ENCODE results near the gene DPP10.
"Not testable (repeated sequence)": the region's sequence is repeated elsewhere in the genome, so short reads cannot be mapped to it uniquely, and the experiment has no call there.

The DPP10 gene

DNA sequence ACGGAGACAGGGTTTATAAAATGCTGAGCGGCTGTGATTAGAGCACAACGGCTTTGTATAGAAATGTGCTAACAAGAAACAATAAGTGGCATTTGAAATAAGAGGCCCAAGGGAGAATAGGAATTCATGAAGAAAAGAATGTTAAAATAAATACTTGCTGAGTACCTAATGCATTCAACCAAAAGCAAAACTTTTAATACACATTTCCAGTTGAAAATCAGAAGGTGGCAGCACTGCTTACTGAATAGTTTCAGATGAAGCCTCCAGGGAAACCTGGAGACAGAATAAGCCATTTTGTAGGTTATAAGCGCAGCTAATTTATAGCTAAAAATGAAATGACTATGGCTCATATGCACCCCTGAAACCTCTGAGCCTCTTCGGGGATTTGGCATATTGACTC lies 286.6 kb downstream of the DPP10 start:
- DNase-seq = no peak

DNA sequence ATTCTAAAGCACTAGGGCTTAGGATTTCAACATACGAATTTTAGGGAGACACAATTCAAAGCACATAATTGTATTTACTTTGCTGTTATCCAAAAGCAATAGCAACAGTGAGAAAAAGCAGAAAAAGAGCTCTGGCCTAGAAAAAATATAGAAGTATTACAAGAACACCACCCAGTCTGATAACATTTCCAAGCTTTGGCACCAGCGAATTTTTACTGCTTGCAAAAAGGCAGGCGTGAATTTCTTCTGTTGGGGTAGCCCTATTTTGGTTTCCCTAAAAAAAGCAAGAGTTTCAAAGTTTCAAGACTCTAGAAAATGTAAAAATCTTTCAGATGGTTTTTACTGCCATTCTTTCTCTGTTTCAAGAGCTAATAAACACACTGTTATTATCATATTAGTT lies 292.7 kb downstream of the DPP10 start:
- DNase-seq = no peak

DNA sequence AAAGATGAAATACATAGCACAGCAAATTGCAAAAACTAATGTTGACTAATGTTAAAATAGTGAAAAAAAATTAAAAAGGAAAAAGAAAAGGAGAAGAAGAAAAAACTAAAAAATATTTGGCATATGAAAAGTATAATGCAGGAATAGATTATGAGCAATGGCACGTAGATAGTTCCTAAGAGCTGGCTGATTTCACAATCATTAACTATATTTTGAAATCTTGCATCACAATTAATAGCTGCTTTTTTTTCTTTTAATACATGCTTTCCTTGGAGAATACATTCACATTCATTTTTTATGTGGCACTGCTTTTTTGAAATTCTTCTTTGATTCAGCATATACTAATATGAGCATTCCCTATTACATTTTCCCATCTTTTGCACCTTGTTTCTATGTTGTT lies 299.8 kb downstream of the DPP10 start:
- no peak for DNase-seq

DNA sequence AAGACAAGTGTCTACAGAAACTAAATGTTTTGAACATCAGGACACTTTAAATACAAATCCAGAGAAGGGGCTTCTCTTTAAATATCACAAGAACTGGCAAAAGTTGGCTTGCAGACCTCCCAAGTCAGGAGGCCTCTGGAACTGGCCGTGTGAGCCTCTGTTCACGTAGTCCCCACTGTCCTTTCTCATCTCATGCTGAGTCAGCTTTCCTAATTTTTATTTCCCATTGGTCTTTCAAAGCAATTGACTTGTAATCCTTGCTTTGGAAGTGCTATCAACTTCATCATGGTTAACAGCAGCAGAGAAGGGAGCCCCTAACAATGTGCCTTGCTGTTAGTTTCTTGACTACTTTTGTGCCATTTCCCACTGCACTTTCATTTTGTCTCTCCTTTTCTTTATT lies 303.3 kb downstream of the DPP10 start:
- DNase-seq = no peak

DNA sequence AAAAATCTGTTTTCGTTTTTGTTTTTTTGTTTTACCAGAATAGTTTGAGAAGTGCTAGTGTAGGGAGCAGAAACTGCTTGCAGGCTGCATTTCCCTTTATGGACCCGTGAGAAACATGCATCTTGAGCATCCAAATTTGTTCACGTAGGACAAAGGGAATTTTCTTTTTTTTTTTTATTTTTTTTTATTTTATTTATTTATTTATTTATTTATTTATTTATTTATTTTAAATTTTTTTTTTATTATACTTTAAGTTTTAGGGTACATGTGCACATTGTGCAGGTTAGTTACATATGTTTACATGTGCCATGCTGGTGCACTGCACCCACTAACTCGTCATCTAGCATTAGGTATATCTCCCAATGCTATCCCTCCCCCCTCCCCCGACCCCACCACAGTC lies 305.7 kb downstream of the DPP10 start:
- DNase-seq = not testable (repeated sequence)

DNA sequence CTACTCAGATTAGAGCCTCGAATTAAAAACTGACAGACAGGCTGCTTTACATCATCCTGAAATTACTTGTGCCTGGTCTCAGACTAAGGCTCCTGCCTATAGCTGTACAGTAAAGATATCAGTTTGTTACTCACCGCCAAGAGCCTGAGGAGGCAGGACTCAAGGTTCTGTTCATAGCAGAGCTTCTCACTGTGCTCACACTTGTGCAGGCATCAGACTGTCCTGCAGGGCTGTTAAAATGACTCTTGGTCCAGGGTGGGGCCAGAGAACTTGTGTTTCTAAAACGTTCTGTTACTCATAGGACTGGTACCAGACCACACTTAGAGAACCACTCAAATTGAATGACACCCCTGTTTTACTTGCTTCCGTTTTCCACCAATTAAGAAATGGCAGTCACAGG lies 310.0 kb downstream of the DPP10 start:
- DNase-seq = no peak

DNA sequence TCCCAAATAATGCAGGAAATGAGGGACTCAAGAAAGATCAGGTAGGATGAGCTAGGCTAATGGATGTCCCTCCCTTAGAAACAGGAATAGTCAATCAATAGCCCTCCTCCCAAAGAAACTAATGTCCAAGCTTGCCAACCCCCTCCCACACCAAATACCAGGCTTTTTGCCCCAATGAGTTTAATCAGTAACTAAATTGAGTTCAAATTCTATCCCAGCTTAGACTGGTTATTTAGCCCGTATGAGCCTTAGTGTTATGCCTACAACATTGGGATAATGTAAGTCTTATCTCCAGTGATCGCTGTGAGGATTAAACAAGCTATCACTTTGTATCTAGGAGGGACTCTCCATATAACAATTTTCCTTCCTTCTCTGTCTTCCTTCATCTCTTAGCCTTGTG lies 310.7 kb downstream of the DPP10 start:
- DNase-seq = no peak

DNA sequence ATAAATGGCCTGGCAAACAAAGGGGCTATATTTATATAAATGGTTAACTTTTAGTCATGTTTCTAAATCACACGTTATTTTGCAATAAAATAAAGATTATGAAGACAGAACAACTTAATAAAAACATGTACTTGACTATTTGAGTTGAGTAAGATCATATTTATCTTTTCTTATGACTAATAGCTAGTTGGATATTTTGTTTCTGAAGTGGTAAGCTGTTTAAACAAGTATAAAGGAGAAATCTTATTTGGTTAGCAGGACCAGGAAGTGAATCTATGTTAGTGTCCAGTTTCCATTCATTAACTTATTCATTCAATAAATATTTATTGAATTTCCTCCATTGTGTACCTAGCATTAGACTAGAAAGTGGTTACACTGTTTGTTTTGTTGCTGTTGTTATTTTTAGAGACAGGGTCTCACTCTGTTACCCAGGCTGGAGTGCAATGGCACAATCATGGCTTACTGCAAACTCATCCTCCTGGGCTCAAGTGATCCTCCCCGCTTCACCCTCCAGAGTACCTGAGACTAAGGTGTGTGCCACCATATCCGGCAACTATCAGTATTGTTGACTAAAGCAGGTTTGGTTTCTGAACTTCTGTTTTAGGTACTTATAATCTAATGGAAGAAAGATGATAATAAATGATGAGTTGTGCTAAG lies 312.6 kb downstream of the DPP10 start:
- DNase-seq = no peak

DNA sequence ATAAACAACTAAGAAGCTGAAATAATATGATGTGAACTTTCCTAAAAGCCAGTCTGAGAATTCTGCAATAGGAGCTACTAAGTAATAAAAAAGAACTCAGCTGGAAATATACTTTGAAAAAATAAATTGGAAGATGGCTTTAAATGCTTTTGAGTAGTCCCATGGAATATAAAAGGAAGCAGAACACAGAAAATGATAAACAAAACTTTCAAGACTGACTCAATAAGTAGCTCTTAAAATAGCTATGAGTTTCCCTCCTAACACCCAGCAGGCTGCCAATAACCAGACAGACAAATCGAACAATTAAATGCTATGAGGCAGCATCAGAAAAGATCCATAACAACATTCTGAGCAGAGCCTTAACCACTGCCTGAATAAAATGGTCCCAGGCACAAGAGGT lies 319.9 kb downstream of the DPP10 start:
- no peak for DNase-seq

DNA sequence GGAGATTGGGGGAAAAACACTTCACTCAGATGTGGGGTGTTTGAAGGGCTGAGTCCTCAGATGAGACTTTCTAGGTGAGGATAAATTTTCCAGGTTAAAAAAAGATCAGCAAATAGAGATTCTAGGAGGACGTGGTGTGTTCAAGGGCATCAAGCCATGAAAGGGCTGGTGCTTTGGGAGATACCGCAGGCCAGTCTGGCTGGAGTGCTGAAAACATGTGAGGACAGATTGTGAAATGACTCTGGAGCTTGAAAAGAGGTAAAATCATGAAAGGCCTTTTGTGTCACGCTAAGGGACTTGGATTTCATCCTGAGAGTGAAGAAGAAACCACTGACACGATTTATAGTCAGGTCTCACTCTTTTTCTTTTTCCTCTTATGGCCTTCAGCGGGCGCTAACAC lies 320.5 kb downstream of the DPP10 start:
- no peak for DNase-seq

DNA sequence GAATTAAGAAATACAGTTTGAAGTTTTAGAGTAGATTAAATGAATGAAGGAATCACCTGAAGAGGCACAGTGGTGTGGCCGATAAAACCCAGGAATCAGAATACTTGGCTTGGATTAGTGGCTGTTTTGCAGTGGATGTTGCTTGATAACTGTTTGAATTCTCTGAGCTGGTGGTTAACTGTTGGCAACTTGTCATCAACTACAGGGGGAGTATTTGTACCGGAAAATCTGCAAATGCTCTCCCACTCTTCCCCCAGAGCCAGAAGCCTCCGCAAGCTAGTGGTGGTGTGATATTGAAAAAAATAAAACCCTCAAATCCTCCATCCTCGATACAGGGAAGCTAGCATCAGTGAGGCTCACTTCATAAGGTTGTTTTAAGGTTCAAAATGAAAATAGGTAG lies 326.7 kb downstream of the DPP10 start:
- DNase-seq = no peak

DNA sequence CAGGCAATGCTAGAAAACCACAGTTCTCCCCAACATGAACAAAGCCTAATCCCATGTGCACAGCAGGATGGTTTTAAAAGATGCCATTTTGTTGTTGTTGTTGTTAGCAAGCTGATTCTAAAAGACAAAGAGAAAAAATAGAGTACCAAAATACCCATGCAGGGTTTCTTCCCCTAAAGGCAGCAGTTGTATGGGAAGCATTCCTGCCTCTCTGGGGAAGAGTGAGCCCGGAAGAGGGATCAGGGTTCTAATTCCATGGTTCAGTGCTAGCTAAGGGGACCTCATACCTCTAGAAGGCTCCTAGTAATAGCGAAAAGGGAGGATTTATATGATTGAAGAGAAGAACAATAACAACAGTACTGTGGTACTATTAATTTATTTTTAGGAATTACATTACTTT lies 327.6 kb downstream of the DPP10 start:
- DNase-seq = no peak

DNA sequence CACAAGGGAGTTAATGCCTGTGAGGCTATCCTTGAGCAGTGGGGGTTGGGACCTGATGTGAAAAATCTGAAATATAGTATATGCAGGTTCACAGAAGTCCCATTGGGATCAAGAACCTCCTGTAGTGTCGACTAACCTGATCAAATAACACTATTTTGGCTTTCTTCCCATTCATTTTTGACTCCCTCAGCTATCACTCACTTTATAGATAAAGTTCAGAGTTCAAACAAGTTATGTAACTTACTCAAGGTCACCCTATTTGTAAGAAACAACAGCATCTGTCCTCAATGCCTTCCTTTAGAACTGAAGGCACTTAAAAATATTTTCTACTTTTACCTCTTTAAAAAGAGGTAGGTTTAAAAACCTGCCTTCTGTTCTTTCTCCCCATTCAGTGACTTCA lies 341.6 kb downstream of the DPP10 start:
- DNase-seq = no peak

DNA sequence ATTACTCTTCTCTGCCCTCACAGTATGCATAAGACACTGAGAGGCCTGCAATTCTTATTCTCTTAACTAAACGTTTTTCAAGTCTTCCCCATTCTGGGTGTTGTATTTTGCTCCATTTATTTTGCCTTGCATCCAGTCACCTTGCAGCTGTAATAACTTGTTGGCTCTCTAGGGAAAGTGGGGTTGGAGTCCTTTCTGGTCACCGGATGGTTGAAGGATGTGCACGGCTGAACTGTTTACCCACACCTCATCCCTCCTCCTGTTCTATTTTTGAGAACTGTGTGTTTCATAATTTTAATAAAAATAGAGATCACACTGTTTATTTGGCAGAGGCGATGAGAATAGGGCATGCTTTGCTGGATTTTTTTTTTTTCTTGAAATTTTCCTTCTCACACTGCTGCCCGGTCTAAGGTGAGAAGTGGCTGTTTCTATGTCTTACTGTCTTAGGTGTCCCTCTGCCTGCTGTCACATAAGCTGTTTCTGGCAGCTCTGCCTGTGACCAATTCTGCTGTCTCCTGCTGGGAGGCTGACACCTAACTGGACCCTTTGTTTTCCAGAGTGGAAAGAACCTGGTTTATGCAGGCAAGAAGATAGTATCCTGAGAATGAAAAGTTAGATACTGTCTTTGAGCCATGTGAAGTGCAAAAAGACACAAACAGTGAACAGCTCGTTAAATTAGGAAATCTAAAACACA lies 342.6 kb downstream of the DPP10 start:
- DNase-seq = no peak

DNA sequence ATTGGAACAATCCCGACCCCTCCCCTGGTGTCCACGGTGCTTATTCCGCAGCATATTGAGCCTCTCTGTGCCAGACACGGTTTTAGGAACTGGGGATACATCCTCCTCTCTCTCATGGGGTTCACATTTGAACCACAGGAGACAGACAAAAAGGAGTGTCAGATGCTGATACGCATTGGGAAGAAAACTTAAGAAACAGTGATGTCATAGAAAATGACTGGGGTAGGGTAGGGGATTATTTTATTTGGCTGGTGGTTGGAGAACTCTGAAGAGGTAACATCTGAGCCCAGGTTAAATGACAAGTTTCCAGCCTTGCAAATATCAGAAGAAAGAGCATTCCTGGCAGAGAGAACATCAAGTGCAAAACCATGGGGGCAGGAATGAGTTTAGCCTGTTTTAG lies 344.5 kb downstream of the DPP10 start:
- no peak for DNase-seq

DNA sequence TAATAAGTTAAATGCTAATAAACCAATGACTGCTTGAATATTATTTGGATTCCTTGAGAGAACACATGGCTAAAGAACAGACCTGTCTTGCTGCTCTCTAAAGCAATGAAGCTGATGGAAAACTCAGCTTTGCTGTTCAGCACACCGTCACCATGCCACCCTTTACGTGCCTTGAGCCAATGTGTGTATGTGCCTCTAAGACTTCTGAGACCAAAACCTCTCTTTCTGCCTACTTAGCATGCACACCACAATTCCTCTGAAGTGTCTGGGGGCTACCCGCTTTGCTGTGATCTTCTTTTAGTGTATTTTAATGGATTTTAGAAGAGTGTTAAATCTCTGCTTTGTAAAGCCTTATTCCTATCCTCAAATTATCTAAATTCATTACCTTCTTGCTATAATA lies 345.0 kb downstream of the DPP10 start:
- no peak for DNase-seq

DNA sequence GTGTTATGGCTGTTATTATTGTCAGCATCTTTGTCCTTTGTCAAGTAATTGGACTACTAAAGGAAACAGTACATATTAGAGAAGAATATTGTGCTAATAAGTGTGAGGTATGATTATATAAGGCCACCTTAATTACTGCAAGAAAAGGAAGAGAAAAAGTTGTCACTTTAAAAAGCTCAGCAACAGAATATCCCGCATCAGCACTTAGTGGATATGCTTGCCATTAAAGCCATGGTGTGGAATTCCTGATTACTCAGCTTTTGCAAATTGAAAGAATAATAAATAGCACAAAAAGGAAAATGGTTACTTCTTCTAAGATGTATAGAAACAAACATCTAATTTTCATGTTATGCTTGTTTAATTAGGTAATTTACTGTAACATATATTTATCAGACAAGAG lies 347.5 kb downstream of the DPP10 start:
- no peak for DNase-seq

DNA sequence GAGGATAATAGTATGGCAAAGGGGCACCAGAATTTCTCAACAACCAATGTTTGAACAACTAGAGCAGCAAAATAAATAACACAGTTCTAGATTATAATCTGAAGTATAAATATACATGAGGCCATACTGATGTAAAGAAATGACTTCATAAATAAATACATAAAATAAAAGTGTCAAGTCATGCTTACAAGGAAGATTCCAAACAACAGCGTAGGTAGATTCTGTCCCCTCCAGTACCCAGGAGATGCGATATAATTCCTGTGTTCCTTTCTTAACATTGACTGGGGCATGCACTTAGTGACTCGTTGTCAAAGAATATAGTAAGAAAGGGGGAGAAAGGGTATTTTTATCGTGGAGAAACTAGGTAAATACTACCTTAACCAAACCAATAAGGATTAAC lies 355.1 kb downstream of the DPP10 start:
- DNase-seq = no peak

DNA sequence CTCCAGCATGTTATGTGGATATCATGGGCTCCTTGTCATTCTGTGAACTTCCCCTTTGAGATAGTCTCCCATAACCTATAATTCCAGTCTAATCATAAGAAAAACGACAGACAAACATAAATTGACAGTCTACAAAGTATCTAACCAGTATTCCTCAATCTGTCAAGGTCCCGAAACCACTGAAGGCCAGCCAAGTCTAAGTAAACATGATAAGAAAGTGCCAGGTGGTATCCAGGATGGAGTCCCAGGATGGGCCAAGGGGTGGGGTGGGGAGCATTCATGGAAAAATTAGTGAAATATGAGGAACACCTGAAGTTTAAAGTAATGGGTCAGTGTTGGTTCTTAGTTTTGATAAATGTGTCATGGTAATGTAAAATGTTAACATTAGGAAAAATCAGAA lies 355.5 kb downstream of the DPP10 start:
- DNase-seq = no peak

DNA sequence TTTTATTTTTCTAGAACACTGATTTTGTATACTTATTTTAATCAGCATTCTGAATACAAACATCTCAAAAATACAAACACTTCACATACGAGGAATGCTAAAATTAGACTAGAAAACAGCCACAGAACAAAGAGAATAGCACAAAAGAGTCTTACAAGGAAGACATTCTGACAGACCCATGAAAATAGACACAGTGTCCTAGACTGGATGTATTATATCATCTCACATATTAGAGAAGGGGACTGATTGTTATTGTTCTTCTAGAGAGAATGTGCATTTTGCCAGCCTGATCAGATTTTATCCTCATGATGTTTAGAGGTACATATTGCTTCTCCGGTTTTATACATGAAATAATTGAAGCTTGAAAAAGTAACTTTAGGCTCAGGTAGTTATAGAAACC lies 357.9 kb downstream of the DPP10 start:
- no peak for DNase-seq

DNA sequence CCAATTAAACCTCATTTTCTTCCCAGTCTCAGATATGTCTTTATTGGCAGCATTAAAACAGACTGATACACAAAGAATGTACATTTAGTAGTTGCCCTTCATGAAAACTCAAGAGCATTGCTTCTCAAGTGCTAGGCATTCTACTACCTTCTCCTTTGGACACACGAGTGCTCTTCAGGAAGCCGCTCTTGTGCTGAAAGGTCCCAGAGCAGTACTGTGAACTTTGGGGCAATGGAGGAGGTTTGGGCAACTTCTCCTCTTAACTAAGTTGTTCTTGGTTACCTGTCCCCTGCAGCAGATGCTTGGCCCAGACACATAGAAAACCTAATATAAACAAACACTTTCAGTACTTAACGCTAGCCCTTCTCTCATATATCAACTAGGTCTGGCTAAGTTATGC lies 362.8 kb downstream of the DPP10 start:
- DNase-seq = no peak

DNA sequence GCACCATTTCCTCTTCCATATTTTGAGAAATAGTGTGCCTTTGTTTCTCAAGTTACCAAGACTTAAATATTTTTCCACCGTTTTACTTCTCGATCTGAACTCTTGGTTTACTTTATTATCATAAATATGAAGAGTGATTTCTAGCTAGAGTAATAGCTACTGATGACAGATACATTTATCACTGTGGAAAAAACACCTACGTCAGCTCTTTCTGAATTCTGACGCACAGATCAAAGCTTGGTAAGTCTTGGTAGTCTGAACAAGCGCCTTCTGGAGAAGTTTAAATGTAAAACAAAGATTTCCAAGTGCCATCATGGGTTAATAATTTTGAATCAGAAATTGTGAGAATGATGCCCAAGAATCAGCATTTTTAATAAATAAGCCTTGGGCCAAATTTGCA lies 367.7 kb downstream of the DPP10 start:
- DNase-seq = no peak

DNA sequence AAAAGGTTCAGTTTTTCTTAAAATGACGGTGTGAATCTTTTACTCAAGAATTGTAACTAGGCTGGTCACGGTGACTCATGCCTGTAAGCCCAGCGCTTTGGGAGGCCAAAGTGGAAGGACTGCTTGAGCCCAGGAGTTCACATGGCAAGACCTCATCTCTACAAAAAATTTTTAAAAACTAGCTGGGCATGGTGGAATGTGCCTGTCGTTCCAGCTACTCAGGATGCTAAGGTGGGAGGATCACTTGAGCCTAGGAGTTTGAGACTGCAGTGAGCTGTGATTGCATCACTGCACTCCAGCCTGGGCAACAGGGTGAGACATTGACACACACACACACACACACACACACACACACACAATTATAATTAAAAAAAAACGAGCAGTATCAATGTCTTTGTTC lies 369.8 kb downstream of the DPP10 start:
- no peak for DNase-seq

DNA sequence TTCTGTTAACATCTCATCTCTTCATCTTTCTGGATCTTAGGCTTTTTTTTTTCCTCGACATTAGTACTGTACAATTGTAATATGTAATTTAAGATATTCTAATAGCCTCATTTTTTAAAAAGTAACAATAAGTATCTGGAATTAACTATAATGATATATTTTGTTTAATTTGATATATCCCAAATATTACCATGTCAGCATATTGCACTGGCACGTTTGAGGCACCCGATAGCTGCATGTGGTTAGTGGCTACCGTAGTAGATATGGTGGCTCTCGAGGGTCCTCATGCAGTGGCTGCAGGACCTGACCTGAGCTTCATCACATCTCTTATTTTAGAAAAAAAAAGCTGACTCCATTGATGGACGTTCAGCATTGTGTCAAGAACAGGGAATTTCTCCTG lies 371.9 kb downstream of the DPP10 start:
- no peak for DNase-seq

DNA sequence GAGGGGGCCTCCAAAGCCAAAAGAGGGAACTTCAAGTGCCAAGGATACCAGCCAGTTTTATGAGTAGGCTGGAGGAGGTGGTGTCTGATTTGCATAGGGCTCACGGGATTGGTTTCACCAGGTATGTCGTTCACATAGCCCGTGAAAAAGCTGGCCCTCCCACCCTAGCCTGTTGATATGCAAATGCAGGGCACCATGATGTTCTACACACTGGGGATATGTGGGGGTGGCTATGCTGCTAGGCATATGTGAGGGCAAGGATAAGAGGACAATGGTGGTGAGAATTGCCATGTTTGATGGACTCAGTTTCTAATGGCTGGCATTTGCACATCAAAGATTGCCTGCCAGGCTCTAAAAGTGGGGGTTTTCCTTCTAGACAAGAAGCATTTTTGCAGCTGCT lies 378.6 kb downstream of the DPP10 start:
- no peak for DNase-seq

Data from stimulated activated CD4-positive, alpha-beta T cell treated with anti-CD3 and anti-CD28 coated beads, Interleukin-4, amount 100 ng/mL, for 1 hour (primary cell).